ENCODE results near the gene UBTF.

The UBTF gene

DNA sequence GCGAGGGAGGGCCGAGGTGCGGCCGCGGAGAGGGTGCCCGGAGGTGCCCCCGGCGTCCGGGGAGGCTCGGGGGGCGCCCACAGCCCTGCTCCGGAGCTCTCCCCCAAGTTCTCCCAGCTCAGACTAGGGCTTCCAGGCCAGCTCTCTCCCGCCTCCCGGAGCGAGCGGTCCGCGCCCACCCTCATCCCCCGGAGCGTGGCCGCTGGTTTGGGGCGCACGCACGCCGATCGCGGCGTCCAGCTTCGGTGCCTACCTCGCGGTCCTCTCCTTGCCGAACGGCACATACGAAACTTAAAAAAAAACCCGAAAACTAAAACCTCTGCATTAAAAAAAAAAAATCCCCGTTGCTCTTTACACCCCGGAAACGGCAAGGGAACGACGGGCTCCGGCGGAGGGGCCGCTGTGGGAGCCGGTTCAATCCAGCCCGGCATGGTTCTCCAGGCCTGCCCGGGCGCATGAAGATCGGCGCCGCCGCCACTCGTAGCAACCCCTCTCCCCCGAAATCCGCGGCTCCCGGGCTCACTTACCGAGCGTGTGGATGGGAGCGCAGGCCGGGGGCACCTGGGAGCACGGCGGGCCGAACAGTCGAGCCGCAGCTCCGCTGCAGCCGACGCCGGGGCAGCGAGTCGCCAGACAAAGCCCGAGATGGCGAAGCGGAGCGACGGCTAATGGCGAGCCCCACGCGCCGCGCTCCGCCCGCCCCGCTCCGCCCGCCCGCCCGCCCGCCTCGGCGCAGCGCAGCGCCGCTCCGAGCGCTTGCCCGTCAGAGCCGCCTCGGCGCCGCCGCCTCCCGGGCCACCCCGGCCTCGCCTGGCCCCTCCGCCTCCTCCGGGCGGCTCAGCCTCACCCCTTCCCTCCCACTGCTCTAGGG, 973 bp upstream of the UBTF start (continued):
- TF ChIP-seq SCRT1 (tag by site-specific recombination; IDR thresholded peaks at IDR 0.05; ENCODE audit: borderline replicate concordance) (no peak), ZNF488 (tag by site-specific recombination; IDR thresholded peaks at IDR 0.05) (no peak), ZNF146 (tag by site-specific recombination; IDR thresholded peaks at IDR 0.05) (no peak), KLF1 (tag by site-specific recombination; IDR thresholded peaks at IDR 0.05) (0 out of 2 replicates have a peak, but pooled peaks have one; percentile 18), ZBTB7A (tag by site-specific recombination; IDR thresholded peaks at IDR 0.05; ENCODE audit: low read depth) (peak; percentile 93; the same call in 1 of the 2 replicates), ZNF623 (tag by site-specific recombination; IDR thresholded peaks at IDR 0.05) (no peak; the same call in 1 of the 2 replicates), ZNF449 (tag by site-specific recombination; IDR thresholded peaks at IDR 0.05) (no peak), ZFP37 (tag by site-specific recombination; IDR thresholded peaks at IDR 0.05) (peak; percentile 66; the same call in 1 of the 2 replicates), KLF16 (tag by site-specific recombination; IDR thresholded peaks at IDR 0.05) (no peak), ZSCAN23 (tag by site-specific recombination; IDR thresholded peaks at IDR 0.05) (no peak), GLI2 (tag by site-specific recombination; IDR thresholded peaks at IDR 0.05; ENCODE audit: borderline replicate concordance, low read depth) (no peak), ZBTB21 (tag by site-specific recombination; IDR thresholded peaks at IDR 0.05) (no peak), ZNF24 (tag by site-specific recombination; IDR thresholded peaks at IDR 0.05) (no peak), ZNF473 (tag by site-specific recombination; IDR thresholded peaks at IDR 0.05) (no peak), ZNF785 (tag by site-specific recombination; IDR thresholded peaks at IDR 0.05) (no peak), ZNF366 (tag by site-specific recombination; conservative IDR thresholded peaks at IDR 0.05) (no peak), PBX3 (CRISPR knock-in tag; IDR thresholded peaks at IDR 0.05) (peak; percentile 60; the same call in 1 of the 2 replicates), HIC1 (tag by site-specific recombination; IDR thresholded peaks at IDR 0.05) (peak; percentile 17; the same call in 1 of the 2 replicates), ZFP41 (tag by site-specific recombination; IDR thresholded peaks at IDR 0.05; ENCODE audit: borderline replicate concordance) (no peak), ZNF645 (tag by site-specific recombination; IDR thresholded peaks at IDR 0.05) (no peak), ZNF529 (tag by site-specific recombination; IDR thresholded peaks at IDR 0.05; ENCODE audit: insufficient replicate concordance) (no peak), ZSCAN30 (tag by site-specific recombination; IDR thresholded peaks at IDR 0.05) (peak; percentile 59; the same call in 1 of the 2 replicates), ZBTB20 (tag by site-specific recombination; IDR thresholded peaks at IDR 0.05) (peak; percentile 95), ZNF350 (tag by site-specific recombination; IDR thresholded peaks at IDR 0.05) (no peak), ZNF2 (tag by site-specific recombination; IDR thresholded peaks at IDR 0.05) (peak; percentile 78)
- TF ChIP-seq, protein P1, sequence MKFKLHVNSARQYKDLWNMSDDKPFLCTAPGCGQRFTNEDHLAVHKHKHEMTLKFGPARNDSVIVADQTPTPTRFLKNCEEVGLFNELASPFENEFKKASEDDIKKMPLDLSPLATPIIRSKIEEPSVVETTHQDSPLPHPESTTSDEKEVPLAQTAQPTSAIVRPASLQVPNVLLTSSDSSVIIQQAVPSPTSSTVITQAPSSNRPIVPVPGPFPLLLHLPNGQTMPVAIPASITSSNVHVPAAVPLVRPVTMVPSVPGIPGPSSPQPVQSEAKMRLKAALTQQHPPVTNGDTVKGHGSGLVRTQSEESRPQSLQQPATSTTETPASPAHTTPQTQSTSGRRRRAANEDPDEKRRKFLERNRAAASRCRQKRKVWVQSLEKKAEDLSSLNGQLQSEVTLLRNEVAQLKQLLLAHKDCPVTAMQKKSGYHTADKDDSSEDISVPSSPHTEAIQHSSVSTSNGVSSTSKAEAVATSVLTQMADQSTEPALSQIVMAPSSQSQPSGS (tag by site-specific recombination; IDR thresholded peaks at IDR 0.05; ENCODE audit: low read depth): no peak
- TF ChIP-seq, protein P2, sequence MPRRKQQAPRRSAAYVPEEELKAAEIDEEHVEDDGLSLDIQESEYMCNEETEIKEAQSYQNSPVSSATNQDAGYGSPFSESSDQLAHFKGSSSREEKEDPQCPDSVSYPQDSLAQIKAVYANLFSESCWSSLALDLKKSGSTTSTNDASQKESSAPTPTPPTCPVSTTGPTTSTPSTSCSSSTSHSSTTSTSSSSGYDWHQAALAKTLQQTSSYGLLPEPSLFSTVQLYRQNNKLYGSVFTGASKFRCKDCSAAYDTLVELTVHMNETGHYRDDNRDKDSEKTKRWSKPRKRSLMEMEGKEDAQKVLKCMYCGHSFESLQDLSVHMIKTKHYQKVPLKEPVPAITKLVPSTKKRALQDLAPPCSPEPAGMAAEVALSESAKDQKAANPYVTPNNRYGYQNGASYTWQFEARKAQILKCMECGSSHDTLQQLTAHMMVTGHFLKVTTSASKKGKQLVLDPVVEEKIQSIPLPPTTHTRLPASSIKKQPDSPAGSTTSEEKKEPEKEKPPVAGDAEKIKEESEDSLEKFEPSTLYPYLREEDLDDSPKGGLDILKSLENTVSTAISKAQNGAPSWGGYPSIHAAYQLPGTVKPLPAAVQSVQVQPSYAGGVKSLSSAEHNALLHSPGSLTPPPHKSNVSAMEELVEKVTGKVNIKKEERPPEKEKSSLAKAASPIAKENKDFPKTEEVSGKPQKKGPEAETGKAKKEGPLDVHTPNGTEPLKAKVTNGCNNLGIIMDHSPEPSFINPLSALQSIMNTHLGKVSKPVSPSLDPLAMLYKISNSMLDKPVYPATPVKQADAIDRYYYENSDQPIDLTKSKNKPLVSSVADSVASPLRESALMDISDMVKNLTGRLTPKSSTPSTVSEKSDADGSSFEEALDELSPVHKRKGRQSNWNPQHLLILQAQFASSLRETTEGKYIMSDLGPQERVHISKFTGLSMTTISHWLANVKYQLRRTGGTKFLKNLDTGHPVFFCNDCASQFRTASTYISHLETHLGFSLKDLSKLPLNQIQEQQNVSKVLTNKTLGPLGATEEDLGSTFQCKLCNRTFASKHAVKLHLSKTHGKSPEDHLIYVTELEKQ (tag by site-specific recombination; IDR thresholded peaks at IDR 0.05; ENCODE audit: borderline replicate concordance): no peak

All from HEK293 (cell line).